OCI-LY1 (cell line): ENCODE data around the gene STK4.

Source experiments
- EZH2 ChIP-seq: fragments of 200-600 bp; sonication (generic), shearing (Covaris generic); IDR thresholded peaks from 2 replicates; pipeline ENCODE4 v1.8.0; 2017; ENCODE audit warnings: borderline replicate concordance, mixed run types, mild to moderate bottlenecking, antibody characterized with exemption, low read length, moderate library complexity, mixed read lengths
- TF ChIP-seq, protein P1 (sequence below): fragments of 200-600 bp; sonication (generic), shearing (Covaris generic); IDR thresholded peaks from 2 replicates; pipeline ENCODE4 v1.5.1; 2017; ENCODE audit warnings: mild to moderate bottlenecking, antibody characterized with exemption, low read length, moderate library complexity, mixed read lengths

DNA sequence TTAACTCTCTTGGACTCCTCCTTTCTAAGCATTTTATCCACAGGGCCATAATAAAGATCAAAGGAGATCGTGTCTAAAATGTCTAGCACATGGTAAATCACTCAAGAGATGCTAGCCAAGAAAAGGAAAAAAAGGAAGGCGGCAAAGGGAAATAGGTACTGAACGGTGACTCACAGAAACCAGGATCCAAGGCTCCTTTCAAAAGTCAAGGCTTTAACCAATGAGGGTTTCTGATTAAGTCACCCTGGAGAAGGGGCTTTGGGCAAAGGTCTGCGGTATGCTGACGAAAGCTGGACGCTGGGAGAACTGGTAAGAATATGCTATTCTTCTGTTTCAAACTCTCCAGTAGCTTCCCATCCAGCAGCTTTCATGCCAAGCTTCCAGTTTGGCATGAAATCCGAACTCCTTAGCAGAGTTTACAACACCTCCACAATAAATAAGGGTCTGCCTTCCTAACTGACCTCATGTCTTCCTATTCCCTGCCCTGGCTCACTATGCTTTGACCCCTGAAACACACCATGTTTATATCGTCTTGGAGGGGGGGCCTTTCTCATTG, 7.2 kb upstream of the STK4 start:
- TF ChIP-seq, protein P1, sequence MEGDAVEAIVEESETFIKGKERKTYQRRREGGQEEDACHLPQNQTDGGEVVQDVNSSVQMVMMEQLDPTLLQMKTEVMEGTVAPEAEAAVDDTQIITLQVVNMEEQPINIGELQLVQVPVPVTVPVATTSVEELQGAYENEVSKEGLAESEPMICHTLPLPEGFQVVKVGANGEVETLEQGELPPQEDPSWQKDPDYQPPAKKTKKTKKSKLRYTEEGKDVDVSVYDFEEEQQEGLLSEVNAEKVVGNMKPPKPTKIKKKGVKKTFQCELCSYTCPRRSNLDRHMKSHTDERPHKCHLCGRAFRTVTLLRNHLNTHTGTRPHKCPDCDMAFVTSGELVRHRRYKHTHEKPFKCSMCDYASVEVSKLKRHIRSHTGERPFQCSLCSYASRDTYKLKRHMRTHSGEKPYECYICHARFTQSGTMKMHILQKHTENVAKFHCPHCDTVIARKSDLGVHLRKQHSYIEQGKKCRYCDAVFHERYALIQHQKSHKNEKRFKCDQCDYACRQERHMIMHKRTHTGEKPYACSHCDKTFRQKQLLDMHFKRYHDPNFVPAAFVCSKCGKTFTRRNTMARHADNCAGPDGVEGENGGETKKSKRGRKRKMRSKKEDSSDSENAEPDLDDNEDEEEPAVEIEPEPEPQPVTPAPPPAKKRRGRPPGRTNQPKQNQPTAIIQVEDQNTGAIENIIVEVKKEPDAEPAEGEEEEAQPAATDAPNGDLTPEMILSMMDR, result no peak
- TF ChIP-seq EZH2, result no peak
